Thyroid gland (tissue), 4 donors: ENCODE data around the gene CTBP1. TPM values are rescaled to one million over a fixed set of nuclear protein-coding genes. Genes with fewer than 3 reads are reported as not detected.

Experiments used
- DNase-seq, 2 donors: peaks; one replicate each; pipeline ENCODE4 v3.0.0-alpha.2; 2019
- H3K27ac ChIP-seq, 3 donors: fragments of 200-600 bp; sonication (generic); 1 replicate in 2 of 3; 2 replicates in 1 of 3; pipeline ENCODE4 v1.5.1; 2016 to 2019; ENCODE audit warnings: mild to moderate bottlenecking in 1 of 3, moderate library complexity in 1 of 3
- H3K27me3 ChIP-seq: fragments of 200-600 bp; sonication (generic); one replicate; pipeline ENCODE4 v1.5.1; 2019
- H3K36me3 ChIP-seq, 2 donors: fragments of 200-600 bp; sonication (generic); one replicate each; pipeline ENCODE4 v1.5.1; 2016 to 2019
- H3K4me1 ChIP-seq, 2 donors: fragments of 200-600 bp; sonication (generic); one replicate each; pipeline ENCODE4 v1.5.1; 2017 to 2019
- H3K4me3 ChIP-seq, 3 donors: fragments of 200-600 bp; sonication (generic); replicated peaks in 1 of 3; 1 replicate in 2 of 3; 2 replicates in 1 of 3; pipeline ENCODE4 v1.5.1; 2016; ENCODE audit warnings: mild to moderate bottlenecking in 1 of 3
- H3K9me3 ChIP-seq: fragments of 200-600 bp; sonication (generic); one replicate; pipeline ENCODE4 v1.5.1; 2017
- CTCF ChIP-seq, 6 experiments: fragments of 200-600 bp in 3 of 6; fragments of 450-650 bp in 3 of 6; sonication (generic) in 3 of 6; IDR thresholded peaks; one replicate each; pipeline ENCODE4 v1.5.1; 2016 to 2019; ENCODE audit warnings: antibody characterized with exemption in 6 of 6, mild to moderate bottlenecking in 2 of 6, inconsistent platforms in 1 of 6, moderate library complexity in 1 of 6
- POLR2A ChIP-seq, 2 donors: fragments of 450-650 bp; IDR thresholded peaks; one replicate each; pipeline ENCODE4 v1.6.1; 2017; ENCODE audit warnings: antibody characterized with exemption in 2 of 2, mild to moderate bottlenecking in 2 of 2, moderate library complexity in 1 of 2
- WGBS, 2 donors: methylation state at CpG; one replicate each; pipeline ENCODE4 v1.1.5; 2017; 5-methylcytosine and 5-hydroxymethylcytosine counted together
- intact Hi-C: fragments of 100-400 bp; cut with DNase I; formaldehyde crosslinking; loops from one replicate; pipeline ENCODE4 v1.15.1; 2023
- total RNA-seq, 4 donors: library from RNA; depleted of rRNA; stranded (reverse); fragments of >200 nt; gene quantifications; one replicate each; pipeline ENCODE4 v1.2.3, GENCODE V29; 2016

CTBP1 gene
- total RNA-seq, 4 donors from 2014 or later: 102 to 226 (median 177) TPM

GRCh38 chr4:1207603-1208265, 41.2 kb downstream of the CTBP1 start:
- DNase-seq: peak; percentile 64 to 65
- Histone ChIP-seq H3K27ac (peak overlapping the region in 2 of 3 donors; percentile 24 to 61), H3K4me3 (no peak overlapping the region), H3K27me3 (no peaks in the 10 kb centered on the region), H3K4me1 (peaks cover 46 to 53% of the 10 kb centered on the region in 2 donors), H3K36me3 (peaks cover under 1 to 4% of the 10 kb centered on the region in 2 donors), H3K9me3 (no peaks in the 10 kb centered on the region)
- TF ChIP-seq POLR2A (IDR thresholded peaks at IDR 0.05): no peak
- TF ChIP-seq CTCF (IDR thresholded peaks at IDR 0.05): no peak
- 70 to 96% methylated on average over 15 to 19 of the region's 31 CpGs for WGBS, 2 donors
- intact Hi-C loops: no loop called here

GRCh38 chr4:1207157-1207470, 41.8 kb downstream of the CTBP1 start:
- peaks cover 40 to 47% of the 10 kb centered on the region in 2 donors for H3K4me1 ChIP-seq
- peak in 1 of 2 donors; percentile 1 for DNase-seq
- 90 to 99% methylated on average over 8 to 11 of the region's 12 CpGs for WGBS, 2 donors

GRCh38 chr4:1206299-1207156, 42.4 kb downstream of the CTBP1 start:
- Histone ChIP-seq H3K4me3 (no peak overlapping the region), H3K36me3 (no peaks in the 10 kb centered on the region), H3K4me1 (peaks cover 34 to 41% of the 10 kb centered on the region in 2 donors), H3K27ac (no peak overlapping the region), H3K27me3 (no peaks in the 10 kb centered on the region), H3K9me3 (no peaks in the 10 kb centered on the region)
- 93 to 97% methylated on average over 16 to 17 of the region's 21 CpGs for whole genome bisulfite sequencing, 2 donors
- intact Hi-C loops: no loop called here
- no peak for TF ChIP-seq POLR2A (IDR thresholded peaks at IDR 0.05)
- TF ChIP-seq CTCF (IDR thresholded peaks at IDR 0.05): no peak
- DNase-seq: peak; percentile 0 to 1

More at GRCh38 chr4:1207157-1207470, 41.8 kb downstream of the CTBP1 start:
- TF ChIP-seq CTCF (IDR thresholded peaks at IDR 0.05) (no peak), POLR2A (IDR thresholded peaks at IDR 0.05) (no peak)
- intact Hi-C loops: no loop called here
- Histone ChIP-seq H3K4me3 (no peak overlapping the region), H3K27ac (no peak overlapping the region), H3K27me3 (no peaks in the 10 kb centered on the region), H3K36me3 (no peaks in the 10 kb centered on the region), H3K9me3 (no peaks in the 10 kb centered on the region)

- intact Hi-C loops: no loop called here
- DNase-seq: peak in 1 of 2 donors; percentile 1
- no peaks in the 10 kb centered on the region for H3K27me3 ChIP-seq
- H3K4me3 ChIP-seq: no peak overlapping the region
- TF ChIP-seq CTCF (IDR thresholded peaks at IDR 0.05): no peak
- TF ChIP-seq POLR2A (IDR thresholded peaks at IDR 0.05): no peak
- WGBS, 2 donors: no CpG with 5 or more reads among the region's 17 CpGs
- H3K4me1 ChIP-seq: peaks cover 26 to 37% of the 10 kb centered on the region in 2 donors
- H3K27ac ChIP-seq: no peak overlapping the region
- no peaks in the 10 kb centered on the region for H3K9me3 ChIP-seq
- no peaks in the 10 kb centered on the region for H3K36me3 ChIP-seq
Measured at GRCh38 chr4:1205586-1206298, 43.2 kb downstream of the CTBP1 start.
